Measurements from ENCODE around the gene PLEKHB1. TPM values are rescaled to one million over a fixed set of nuclear protein-coding genes. Genes with fewer than 3 reads are reported as not detected.
A peak's percentile ranks its signal among the peaks of the same experiment; 100 is the strongest.

Gene PLEKHB1
- total RNA-seq, 2 experiments from 2014 or later = 3.2 to 10.6 TPM

- no peaks in the 10 kb centered on the region for H3K27me3 Mint-ChIP-seq
- no peaks in the 10 kb centered on the region for H3K9me3 Mint-ChIP-seq (ENCODE audit: low read depth)
- no peak overlapping the region for H3K27ac Mint-ChIP-seq
- peaks cover 3% of the 10 kb centered on the region for H3K4me1 Mint-ChIP-seq
- no peak overlapping the region for H3K4me3 Mint-ChIP-seq
- CTCF ChIA-PET = interaction anchor here (5.1 kb wide), 1 partner anchor 8 kb away, joined by 23 read pairs; no protein-coding TSS in a partner anchor
- no peak for ATAC-seq
- H3K36me3 Mint-ChIP-seq = no peaks in the 10 kb centered on the region
- DNase-seq = no peak
Observed at GRCh38 chr11:73633999-73634398, 12.4 kb upstream of the PLEKHB1 start.

GRCh38 chr11:73635721-73636120 is 10.7 kb upstream of the PLEKHB1 start:
- CTCF ChIA-PET = interaction anchor here (0.7 to 5.1 kb wide), 3 partner anchors 10 to 25 kb away, joined by 4 to 23 read pairs (median 5); no protein-coding TSS in a partner anchor
- ATAC-seq (no peak), DNase-seq (no peak)
- H3K4me3 Mint-ChIP-seq = no peak overlapping the region
- no peaks in the 10 kb centered on the region for H3K27me3 Mint-ChIP-seq
- peaks cover 6% of the 10 kb centered on the region for H3K4me1 Mint-ChIP-seq
- H3K9me3 Mint-ChIP-seq (ENCODE audit: low read depth) = no peaks in the 10 kb centered on the region
- no peak overlapping the region for H3K27ac Mint-ChIP-seq
- no peaks in the 10 kb centered on the region for H3K36me3 Mint-ChIP-seq

GRCh38 chr11:73636249-73636648 is 10.1 kb upstream of the PLEKHB1 start:
- H3K36me3 Mint-ChIP-seq = no peaks in the 10 kb centered on the region
- CTCF ChIA-PET = interaction anchor here (0.7 to 5.1 kb wide), 3 partner anchors 11 to 25 kb away, joined by 4 to 23 read pairs (median 5); no protein-coding TSS in a partner anchor

GRCh38 chr11:73637012-73637411 is 9.4 kb upstream of the PLEKHB1 start:
- no peak for ATAC-seq

More at GRCh38 chr11:73636249-73636648, 10.1 kb upstream of the PLEKHB1 start:
- Mint-ChIP-seq H3K27ac (no peak overlapping the region), H3K4me1 (peaks cover 7% of the 10 kb centered on the region), H3K9me3 (ENCODE audit: low read depth) (no peaks in the 10 kb centered on the region), H3K27me3 (no peaks in the 10 kb centered on the region), H3K4me3 (no peak overlapping the region)
- DNase-seq (no peak), ATAC-seq (no peak)

GRCh38 chr11:73640592-73640991 is 5.8 kb upstream of the PLEKHB1 start:
- no peak overlapping the region for H3K4me3 Mint-ChIP-seq
- H3K27me3 Mint-ChIP-seq = peaks cover 6% of the 10 kb centered on the region
- ATAC-seq (no peak), DNase-seq (no peak)
- no peak overlapping the region for H3K27ac Mint-ChIP-seq
- H3K36me3 Mint-ChIP-seq = no peaks in the 10 kb centered on the region
- no peaks in the 10 kb centered on the region for H3K9me3 Mint-ChIP-seq (ENCODE audit: low read depth)
- CTCF ChIA-PET = interaction anchor here (1.2 to 2.6 kb wide), 3 partner anchors 15 to 21 kb away, joined by 3 to 9 read pairs (median 4); no protein-coding TSS in a partner anchor
- peaks cover 4% of the 10 kb centered on the region for H3K4me1 Mint-ChIP-seq

More at GRCh38 chr11:73637012-73637411, 9.4 kb upstream of the PLEKHB1 start:
- no peak for DNase-seq
- CTCF ChIA-PET = interaction anchor here (1.8 to 5.1 kb wide), 2 partner anchors 11 to 24 kb away, joined by 5 to 23 read pairs; no protein-coding TSS in a partner anchor
- H3K36me3 Mint-ChIP-seq = no peaks in the 10 kb centered on the region
- no peak overlapping the region for H3K27ac Mint-ChIP-seq
- H3K4me3 Mint-ChIP-seq = no peak overlapping the region
- H3K9me3 Mint-ChIP-seq (ENCODE audit: low read depth) = no peaks in the 10 kb centered on the region
- peaks cover 7% of the 10 kb centered on the region for H3K4me1 Mint-ChIP-seq
- no peaks in the 10 kb centered on the region for H3K27me3 Mint-ChIP-seq

GRCh38 chr11:73641668-73642067 is 4.7 kb upstream of the PLEKHB1 start:
- H3K27ac Mint-ChIP-seq = no peak overlapping the region
- no peaks in the 10 kb centered on the region for H3K36me3 Mint-ChIP-seq
- no peak overlapping the region for H3K4me3 Mint-ChIP-seq
- no peak for DNase-seq
- peaks cover 5% of the 10 kb centered on the region for H3K4me1 Mint-ChIP-seq
- no peaks in the 10 kb centered on the region for H3K9me3 Mint-ChIP-seq (ENCODE audit: low read depth)
- H3K27me3 Mint-ChIP-seq = peaks cover 6% of the 10 kb centered on the region
- CTCF ChIA-PET = interaction anchor here (1.3 to 2.6 kb wide), 2 partner anchors 16 to 19 kb away, joined by 4 to 9 read pairs; no protein-coding TSS in a partner anchor
- no peak for ATAC-seq

- H3K36me3 Mint-ChIP-seq = no peaks in the 10 kb centered on the region
- H3K27me3 Mint-ChIP-seq = peaks cover 6% of the 10 kb centered on the region
- no peaks in the 10 kb centered on the region for H3K9me3 Mint-ChIP-seq (ENCODE audit: low read depth)
- peaks cover 18% of the 10 kb centered on the region for H3K4me1 Mint-ChIP-seq
- no peak overlapping the region for H3K4me3 Mint-ChIP-seq
- no peak for DNase-seq
- CTCF ChIA-PET = interaction anchor here (4.0 to 5.1 kb wide), 2 partner anchors 16 to 19 kb away, joined by 27 to 39 read pairs; no protein-coding TSS in a partner anchor
- ATAC-seq = no peak
- H3K27ac Mint-ChIP-seq = no peak overlapping the region
Observed at GRCh38 chr11:73645121-73645969, 1.0 kb upstream of the PLEKHB1 start.

GRCh38 chr11:73647459-73648100 is 1.2 kb downstream of the PLEKHB1 start:
- H3K4me1 Mint-ChIP-seq = peaks cover 14% of the 10 kb centered on the region
- CTCF ChIA-PET = interaction anchor here (0.9 to 5.1 kb wide), 4 partner anchors 12 to 296 kb away, joined by 4 to 39 read pairs (median 18); no protein-coding TSS in a partner anchor
- H3K4me3 Mint-ChIP-seq = peak overlapping the region; percentile 74
- no peaks in the 10 kb centered on the region for H3K36me3 Mint-ChIP-seq
- DNase-seq (peak; percentile 95), ATAC-seq (peak; percentile 99)
- H3K9me3 Mint-ChIP-seq (ENCODE audit: low read depth) = no peaks in the 10 kb centered on the region
- peaks cover 6% of the 10 kb centered on the region for H3K27me3 Mint-ChIP-seq
- peak overlapping the region; percentile 77 for H3K27ac Mint-ChIP-seq

GRCh38 chr11:73648121-73648520 is 1.7 kb downstream of the PLEKHB1 start:
- peaks cover 14% of the 10 kb centered on the region for H3K4me1 Mint-ChIP-seq
- H3K27me3 Mint-ChIP-seq = peaks cover 6% of the 10 kb centered on the region
- no peaks in the 10 kb centered on the region for H3K36me3 Mint-ChIP-seq
- no peaks in the 10 kb centered on the region for H3K9me3 Mint-ChIP-seq (ENCODE audit: low read depth)
- H3K27ac Mint-ChIP-seq = no peak overlapping the region
- ATAC-seq (no peak), DNase-seq (no peak)
- CTCF ChIA-PET = interaction anchor here (2.0 to 5.1 kb wide), 3 partner anchors 13 to 297 kb away, joined by 9 to 39 read pairs (median 27); no protein-coding TSS in a partner anchor
- H3K4me3 Mint-ChIP-seq = no peak overlapping the region

GRCh38 chr11:73648571-73649046 is 2.2 kb downstream of the PLEKHB1 start:
- Mint-ChIP-seq H3K4me1 (peaks cover 14% of the 10 kb centered on the region), H3K4me3 (no peak overlapping the region), H3K9me3 (ENCODE audit: low read depth) (no peaks in the 10 kb centered on the region), H3K27ac (no peak overlapping the region), H3K36me3 (no peaks in the 10 kb centered on the region), H3K27me3 (peaks cover 6% of the 10 kb centered on the region)
- ATAC-seq (no peak), DNase-seq (no peak)
- CTCF ChIA-PET = interaction anchor here (2.0 to 5.1 kb wide), 3 partner anchors 12 to 297 kb away, joined by 9 to 39 read pairs (median 27); no protein-coding TSS in a partner anchor

- Mint-ChIP-seq H3K9me3 (ENCODE audit: low read depth) (no peaks in the 10 kb centered on the region), H3K27ac (no peak overlapping the region), H3K27me3 (peaks cover 6% of the 10 kb centered on the region), H3K36me3 (no peaks in the 10 kb centered on the region), H3K4me3 (no peak overlapping the region), H3K4me1 (peaks cover 14% of the 10 kb centered on the region)
- ATAC-seq (no peak), DNase-seq (no peak)
- CTCF ChIA-PET = interaction anchor here (4.0 to 5.1 kb wide), 2 partner anchors 12 to 23 kb away, joined by 27 to 39 read pairs; no protein-coding TSS in a partner anchor
Observed at GRCh38 chr11:73649206-73649605, 2.8 kb downstream of the PLEKHB1 start.

GRCh38 chr11:73650400-73650799 is 4.0 kb downstream of the PLEKHB1 start:
- H3K4me3 Mint-ChIP-seq = no peak overlapping the region
- no peak overlapping the region for H3K27ac Mint-ChIP-seq
- no peaks in the 10 kb centered on the region for H3K9me3 Mint-ChIP-seq (ENCODE audit: low read depth)
- peaks cover 1% of the 10 kb centered on the region for H3K27me3 Mint-ChIP-seq
- CTCF ChIA-PET = interaction anchor here (5.1 kb wide), 1 partner anchor 11 kb away, joined by 39 read pairs; no protein-coding TSS in a partner anchor
- DNase-seq = no peak
- no peaks in the 10 kb centered on the region for H3K36me3 Mint-ChIP-seq
- H3K4me1 Mint-ChIP-seq = peaks cover 14% of the 10 kb centered on the region
- ATAC-seq = no peak

GRCh38 chr11:73651252-73651651 is 4.9 kb downstream of the PLEKHB1 start:
- Mint-ChIP-seq H3K36me3 (no peaks in the 10 kb centered on the region), H3K4me3 (no peak overlapping the region), H3K27me3 (no peaks in the 10 kb centered on the region), H3K27ac (no peak overlapping the region), H3K4me1 (peaks cover 14% of the 10 kb centered on the region), H3K9me3 (ENCODE audit: low read depth) (no peaks in the 10 kb centered on the region)
- ATAC-seq (no peak), DNase-seq (no peak)
- CTCF ChIA-PET = no interaction called here
